ENCODE results near the gene RNF126.

GRCh38 chr19:618247-618619 lies 44.8 kb downstream of the RNF126 start:
- TF ChIP-seq POLR2A (IDR thresholded peaks at IDR 0.05; ENCODE audit: low read length) (no peak), GATA1 (IDR thresholded peaks at IDR 0.05; ENCODE audit: low read depth, low read length) (no peak)
